ENCODE results near the gene VAMP5.
"Not testable (repeated sequence)": the region's sequence is repeated elsewhere in the genome, so short reads cannot be mapped to it uniquely, and the experiment has no call there.

Gene VAMP5

DNA sequence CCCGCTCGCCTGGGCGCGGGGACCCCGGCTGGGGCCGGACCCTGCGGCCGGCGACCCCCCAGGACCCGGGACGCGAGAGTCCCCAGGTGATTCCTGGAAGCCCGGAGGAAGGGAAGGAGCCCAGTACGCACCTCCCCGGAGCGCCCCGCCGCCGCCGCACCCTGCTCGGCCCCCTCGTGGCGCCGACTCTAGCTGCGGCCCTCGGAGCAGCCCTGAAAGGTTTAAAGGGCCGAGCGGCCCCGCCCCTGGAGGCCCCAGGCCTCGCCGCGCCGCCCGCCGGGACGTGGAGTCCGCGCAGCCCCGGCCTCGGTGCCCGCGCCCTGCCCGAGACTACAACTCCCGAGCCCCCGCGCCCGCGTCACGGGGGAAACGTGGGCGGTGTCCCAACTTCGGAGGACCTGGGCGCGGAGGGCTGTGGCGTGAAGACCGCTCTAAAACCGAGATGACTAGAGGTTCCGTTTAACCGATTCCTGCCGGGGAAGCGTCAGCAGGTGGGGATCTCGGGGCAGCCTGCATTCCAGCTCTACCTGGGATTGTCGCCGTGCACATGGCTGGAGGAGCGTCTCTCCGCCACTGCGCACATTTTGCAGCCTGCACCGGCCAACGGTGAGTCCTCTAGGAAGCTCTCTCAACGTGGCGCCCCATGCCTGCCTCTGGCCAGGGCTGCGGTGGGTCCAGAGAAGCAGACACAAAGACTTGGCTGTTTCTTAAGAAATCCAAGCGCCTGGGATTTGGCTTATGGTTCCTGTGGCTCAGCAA is 18.4 kb downstream of the VAMP5 start, which contains the start of gene TMEM150A:
TMEM150A (minus strand) TSS at position 223 of the 759 bp plus-strand sequence. CDS start 750 bp downstream, outside the sequence.
- DNase-seq, result peak; percentile 76

DNA sequence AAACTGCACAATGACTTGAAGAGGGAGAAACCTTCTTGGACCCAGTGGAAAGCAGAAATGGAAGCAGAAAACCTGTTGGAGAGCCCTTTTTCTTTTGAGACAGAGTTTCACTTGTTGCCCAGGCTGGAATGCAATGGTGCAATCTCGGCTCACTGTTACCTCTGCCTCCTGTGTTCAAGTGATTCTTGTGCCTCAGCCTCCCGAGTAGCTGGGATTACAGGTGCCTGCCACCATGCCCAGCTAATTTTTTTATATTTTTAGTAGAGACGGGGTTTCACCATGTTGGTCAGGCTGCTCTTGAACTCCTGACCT is 19.9 kb downstream of the VAMP5 start:
- DNase-seq, result not testable (repeated sequence)

- DNase-seq, result no peak
Measured at GRCh38 chr2:85604568-85605339, 20.5 kb downstream of the VAMP5 start.

DNA sequence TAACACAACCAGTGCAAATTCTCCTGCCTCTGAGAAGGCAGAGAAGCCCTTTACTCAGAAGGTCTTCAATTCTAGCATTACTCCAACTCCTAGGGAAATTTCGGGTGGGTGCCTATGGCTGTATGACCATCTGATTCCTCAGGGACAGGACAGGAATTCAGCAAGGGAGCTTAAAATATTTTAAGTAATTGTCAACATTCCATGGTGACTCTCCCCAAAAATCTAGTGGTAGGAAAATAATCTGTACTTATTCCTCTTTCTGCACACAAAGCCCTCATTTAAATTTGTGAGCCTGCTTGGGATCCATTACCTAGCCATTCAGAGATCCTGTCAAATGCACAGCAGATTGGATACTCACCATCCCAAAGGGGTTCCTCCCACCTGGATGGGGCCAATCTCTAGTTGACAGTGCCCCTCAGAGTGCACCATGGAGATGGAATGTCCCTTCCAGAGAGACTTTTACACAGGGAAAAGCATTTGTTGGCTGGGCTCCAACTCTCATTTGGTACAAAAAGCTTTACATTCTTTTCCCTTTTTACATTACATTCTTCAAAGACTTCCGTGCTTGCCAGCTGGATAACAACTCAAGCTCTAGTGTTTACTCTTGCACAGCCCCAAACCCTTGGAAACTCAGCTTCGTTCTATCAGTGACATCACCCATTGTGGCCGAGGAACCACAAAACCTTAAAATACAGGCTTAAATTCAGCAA is 21.3 kb downstream of the VAMP5 start:
- no peak for DNase-seq

GRCh38 chr2:85606116-85606455 is 21.9 kb downstream of the VAMP5 start:
- DNase-seq, result no peak

- DNase-seq, result no peak
Measured at GRCh38 chr2:85607268-85608215, 23.3 kb downstream of the VAMP5 start.

- no peak for DNase-seq
Measured at GRCh38 chr2:85611217-85611704, 27.0 kb downstream of the VAMP5 start.

- peak; percentile 69 for DNase-seq
Measured at GRCh38 chr2:85611705-85612587, 27.7 kb downstream of the VAMP5 start, which contains the start of gene C2orf68. Gene C2orf68, minus strand, starts transcription at chr2:85612066. Its CDS starts 82 bp downstream, at chr2:85611984.

DNA sequence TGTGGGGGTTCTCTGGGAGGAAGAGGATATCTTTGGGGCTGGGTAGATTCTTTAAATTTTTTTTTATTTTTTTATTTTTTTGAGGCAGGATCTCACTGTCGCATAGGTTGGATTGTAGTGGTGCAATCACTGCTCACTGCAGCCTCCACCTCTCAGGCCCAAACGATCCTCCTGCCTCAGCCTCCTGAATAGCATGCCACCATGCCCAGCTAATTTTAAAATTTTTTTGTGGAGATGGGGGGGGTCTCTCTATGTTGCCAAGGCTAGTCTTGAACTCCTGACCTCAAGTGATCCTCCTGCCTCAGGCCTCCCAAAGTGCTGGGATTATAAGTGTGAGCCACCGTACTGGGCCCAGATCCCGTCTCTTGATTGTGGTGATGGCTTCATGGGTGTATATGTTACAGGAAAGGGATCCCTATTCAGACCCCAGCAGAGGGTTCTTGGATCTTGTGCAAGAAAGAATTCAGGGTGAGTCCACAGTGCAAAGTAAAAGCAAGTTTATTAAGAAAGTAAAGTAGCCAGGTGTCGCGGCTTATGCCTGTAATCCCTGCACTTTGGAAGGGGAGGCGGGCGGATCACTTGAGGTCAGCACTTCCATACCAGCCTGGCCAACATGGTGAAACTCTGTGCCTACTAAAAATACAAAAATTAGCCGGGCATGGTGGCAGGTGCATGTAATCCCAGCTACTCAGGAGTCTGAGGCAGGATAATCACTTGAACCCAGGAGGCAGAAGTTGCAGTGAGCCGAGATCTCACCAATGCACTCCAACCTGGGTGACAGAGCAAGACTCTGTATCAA is 29.7 kb downstream of the VAMP5 start:
- DNase-seq, result no peak

GRCh38 chr2:85614757-85615156 is 30.5 kb downstream of the VAMP5 start:
- not testable (repeated sequence) for DNase-seq

GRCh38 chr2:85615413-85615728 is 31.1 kb downstream of the VAMP5 start:
- no peak for DNase-seq

DNA sequence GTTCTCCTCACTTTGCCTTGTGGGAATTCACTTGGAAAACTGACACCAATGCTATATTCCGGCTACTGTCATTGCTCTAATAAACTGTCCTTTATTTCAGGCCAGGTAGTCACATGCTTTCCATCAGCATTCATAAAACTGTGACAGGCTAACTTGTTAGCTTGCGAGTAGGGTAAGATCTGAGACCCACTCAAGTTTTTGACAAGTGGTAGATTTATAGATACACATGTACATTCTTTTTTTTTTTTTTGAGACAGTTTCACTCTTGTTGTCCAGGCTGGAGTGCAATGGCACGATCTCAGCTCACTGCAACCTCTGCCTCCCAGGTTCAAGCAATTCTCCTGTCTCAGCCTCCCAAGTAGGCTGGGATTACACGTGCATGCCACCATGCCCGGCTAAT is 33.5 kb downstream of the VAMP5 start:
- DNase-seq, result not testable (repeated sequence)

DNA sequence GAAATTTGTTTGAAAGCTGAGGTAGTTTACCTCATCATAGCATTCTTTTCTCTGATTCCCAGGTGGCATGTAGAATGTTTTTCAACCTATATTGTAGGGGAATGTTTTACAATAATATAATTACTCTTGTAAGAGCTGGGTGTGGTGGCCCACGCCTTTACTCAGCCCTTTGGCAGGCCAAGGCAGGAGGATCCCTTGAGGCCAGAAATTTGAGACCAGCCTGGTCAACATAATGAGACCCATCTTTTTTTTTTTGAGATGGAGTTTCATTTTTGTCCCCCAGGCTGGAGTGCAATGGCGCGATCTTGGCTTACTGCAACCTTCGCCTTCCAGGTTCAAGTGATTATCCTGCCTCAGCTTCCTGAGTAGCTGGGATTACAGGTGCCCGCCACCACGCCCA is 35.4 kb downstream of the VAMP5 start:
- no peak for DNase-seq

GRCh38 chr2:85621338-85621737 is 37.1 kb downstream of the VAMP5 start:
- no peak for DNase-seq

- DNase-seq, result no peak
Measured at GRCh38 chr2:85623991-85624390, 39.8 kb downstream of the VAMP5 start.

DNA sequence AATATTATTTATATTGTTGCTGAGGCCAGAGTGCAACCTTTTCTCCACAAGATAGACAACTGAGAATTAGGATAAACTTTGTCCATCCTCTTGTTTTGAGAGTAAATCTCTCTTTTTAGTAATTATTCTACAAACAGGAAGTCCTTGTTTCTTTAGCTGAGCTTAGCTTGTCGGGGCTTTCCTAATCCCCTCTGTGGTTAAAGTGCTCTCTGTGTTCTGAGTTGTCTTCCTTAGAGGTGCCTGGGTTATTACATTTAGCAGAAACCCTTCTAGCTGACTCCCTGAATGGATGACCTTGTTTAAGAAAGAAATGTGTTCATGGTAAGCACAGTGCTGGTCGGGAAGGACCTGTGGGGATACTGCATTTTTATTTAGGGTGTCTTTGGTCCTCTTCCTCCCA is 44.4 kb downstream of the VAMP5 start:
- DNase-seq, result no peak

GRCh38 chr2:85631316-85631715 is 47.1 kb downstream of the VAMP5 start:
- DNase-seq, result no peak

GRCh38 chr2:85635011-85635410 is 50.8 kb downstream of the VAMP5 start:
- DNase-seq, result no peak

GRCh38 chr2:85635636-85636035 is 51.4 kb downstream of the VAMP5 start:
- no peak for DNase-seq

DNA sequence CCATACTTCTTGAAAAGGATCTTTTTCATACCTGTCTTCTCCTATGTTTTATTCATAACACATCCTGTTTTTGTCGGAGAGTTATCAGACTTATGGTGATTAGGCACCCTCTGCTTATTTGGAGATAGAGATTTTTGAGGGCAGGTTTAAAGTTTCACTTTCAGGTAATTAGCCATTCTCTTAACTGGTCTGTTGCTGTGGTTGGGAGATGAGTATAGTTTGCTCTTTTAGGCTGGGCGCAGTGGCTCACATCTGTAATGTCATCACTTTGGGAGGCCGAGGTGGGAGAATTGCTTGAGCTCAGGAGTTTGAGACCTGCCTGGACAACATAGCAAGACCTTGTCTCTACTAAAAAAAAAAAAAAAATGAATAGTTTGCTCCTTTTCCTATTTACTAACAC is 58.5 kb downstream of the VAMP5 start:
- DNase-seq, result no peak

All from activated T-cell treated with anti-CD3 and anti-CD28 coated beads for 4 hours (primary cell).